Measurements from ENCODE around the gene C2CD3. TPM values are rescaled to one million over a fixed set of nuclear protein-coding genes. Genes with fewer than 3 reads are reported as not detected.

C2CD3 gene
- total RNA-seq, 1 donor from 2014 or later: 27.6 TPM

GRCh38 chr11:73980001-73980961 lies 190.5 kb downstream of the C2CD3 start:
- DNase-seq (ENCODE audit: low read depth): peak; percentile 61

GRCh38 chr11:73978576-73979086 lies 192.2 kb downstream of the C2CD3 start:
- no peak for DNase-seq (ENCODE audit: low read depth)

GRCh38 chr11:73977856-73978519 lies 192.8 kb downstream of the C2CD3 start:
- DNase-seq (ENCODE audit: low read depth): no peak

GRCh38 chr11:73976451-73977151 lies 194.2 kb downstream of the C2CD3 start:
- no peak for DNase-seq (ENCODE audit: low read depth)

- no peak for DNase-seq (ENCODE audit: low read depth)
These were observed 195.4 kb downstream of the C2CD3 start for GRCh38 chr11:73975479-73975757.

- DNase-seq (ENCODE audit: low read depth): no peak
These were observed 196.0 kb downstream of the C2CD3 start for GRCh38 chr11:73974604-73975478.

GRCh38 chr11:73972620-73973449 lies 198.0 kb downstream of the C2CD3 start:
- DNase-seq (ENCODE audit: low read depth): peak; percentile 31

GRCh38 chr11:73972187-73972586 lies 198.6 kb downstream of the C2CD3 start:
- DNase-seq (ENCODE audit: low read depth): no peak

GRCh38 chr11:73971175-73971719 lies 199.6 kb downstream of the C2CD3 start:
- no peak for DNase-seq (ENCODE audit: low read depth)

- DNase-seq (ENCODE audit: low read depth): no peak
These were observed 200.6 kb downstream of the C2CD3 start for GRCh38 chr11:73969991-73970800.

- no peak for DNase-seq (ENCODE audit: low read depth)
These were observed 201.7 kb downstream of the C2CD3 start for GRCh38 chr11:73969091-73969490.

GRCh38 chr11:73968356-73968966 lies 202.3 kb downstream of the C2CD3 start:
- no peak for DNase-seq (ENCODE audit: low read depth)

- DNase-seq (ENCODE audit: low read depth): no peak
These were observed 205.1 kb downstream of the C2CD3 start for GRCh38 chr11:73965764-73966121.

- DNase-seq (ENCODE audit: low read depth): no peak
These were observed 205.6 kb downstream of the C2CD3 start for GRCh38 chr11:73965076-73965763.

- DNase-seq (ENCODE audit: low read depth): no peak
These were observed 206.9 kb downstream of the C2CD3 start for GRCh38 chr11:73963861-73964260.
